D721Med (cell line): ENCODE results near the gene PIGX.
A peak's percentile ranks its signal among the peaks of the same experiment; 100 is the strongest.

Experiments used
- DNase-seq: peaks from one replicate; pipeline ENCODE4 v3.0.0; 2011; ENCODE audit warnings: low spot score; ENCODE audit not compliant: insufficient read length
- FAIRE-seq: peaks from 2 replicates; lab custom pipeline; 2011; peaks lifted over from hg19 to GRCh38; lab: Jason Lieb, UNC
- CTCF ChIP-seq: IDR thresholded peaks from 2 replicates; pipeline ENCODE4 v1.5.1; 2012; ENCODE audit warnings: mild to moderate bottlenecking, control low read depth; ENCODE audit not compliant: insufficient read depth; ENCODE audit errors: missing control alignments

PIGX gene

GRCh38 chr3:196677353-196677752 is 34.8 kb upstream of the PIGX start:
- FAIRE-seq (no peak), DNase-seq (no peak)
- no peak for TF ChIP-seq CTCF

- no peak for TF ChIP-seq CTCF
- no peak for DNase-seq
- no peak for FAIRE-seq
Measured at GRCh38 chr3:196677931-196678330, 34.2 kb upstream of the PIGX start.

- DNase-seq (no peak), FAIRE-seq (no peak)
- peak; percentile 91 for TF ChIP-seq CTCF
Measured at GRCh38 chr3:196684548-196685407, 27.4 kb upstream of the PIGX start.

- FAIRE-seq = no peak
- TF ChIP-seq CTCF = no peak
- DNase-seq = no peak
Measured at GRCh38 chr3:196686436-196686835, 25.7 kb upstream of the PIGX start.

GRCh38 chr3:196688349-196688748 is 23.8 kb upstream of the PIGX start:
- no peak for TF ChIP-seq CTCF
- FAIRE-seq = no peak
- no peak for DNase-seq

- TF ChIP-seq CTCF = no peak
- FAIRE-seq (no peak), DNase-seq (no peak)
Measured at GRCh38 chr3:196689941-196690660, 22.1 kb upstream of the PIGX start.
